PC-3 (cell line): ENCODE measurements around the gene GRIP2. TPM values are rescaled to one million over a fixed set of nuclear protein-coding genes. Genes with fewer than 3 reads are reported as not detected.

ENCODE experiments used
- ATAC-seq: fragments of 200-7000 bp; cut with Tn5 transposase; 2 replicates; pipeline ENCODE4 v1.9.1; 2020; ENCODE audit warnings: mild to moderate bottlenecking, moderate library complexity
- Bru-seq: library from RNA; stranded (reverse); fragments of 400-500 nt; gene quantifications from one replicate; lab custom pipeline; 2021; lab: Mats Ljungman, UMichigan
- BruChase-seq, 2 experiments: library from RNA; stranded (reverse); fragments of 400-500 nt; gene quantifications; one replicate each; lab custom pipeline; 2021; lab: Mats Ljungman, UMichigan
- BruUV-seq: library from RNA; stranded (reverse); fragments of 400-500 nt; replicated peaks from 2 replicates; lab custom pipeline; 2021; lab: Mats Ljungman, UMichigan
- CTCF ChIA-PET: fragments of 300-600 bp; sonication (Branson Sonifier 250); formaldehyde crosslinking; loops from one replicate; lab custom pipeline; 2022; ENCODE audit warnings: antibody characterized with exemption; lab: Charles Lee
- POLR2A ChIA-PET: fragments of 300-600 bp; sonication (Branson Sonifier 250); formaldehyde crosslinking; loops from one replicate; lab custom pipeline; 2022; ENCODE audit warnings: antibody characterized with exemption; ENCODE audit not compliant: unreplicated experiment; lab: Charles Lee
- DNase-seq: peaks from one replicate; pipeline ENCODE4 v3.0.0-alpha.2; 2015
- H2AFZ ChIP-seq: fragments of 300-600 bp; sonication (generic); 2 replicates; pipeline ENCODE4 v1.6.0; 2016; ENCODE audit warnings: antibody characterized with exemption, low read length
- H3F3A ChIP-seq: fragments of 300-600 bp; sonication (generic); one replicate; pipeline ENCODE4 v1.6.0; 2017; ENCODE audit warnings: antibody characterized with exemption, low read length, control low read depth, mild to moderate bottlenecking; ENCODE audit not compliant: unreplicated experiment
- H3K27ac ChIP-seq: fragments of 300-600 bp; sonication (generic); 2 replicates; pipeline ENCODE4 v1.5.1; 2016; ENCODE audit warnings: mild to moderate bottlenecking, low read length
- H3K27me3 ChIP-seq: fragments of 300-600 bp; sonication (generic); 2 replicates; pipeline ENCODE4 v1.6.1; 2016; ENCODE audit warnings: low read length, mixed read lengths
- H3K36me3 ChIP-seq: fragments of 300-600 bp; sonication (generic); 2 replicates; pipeline ENCODE4 v1.6.1; 2016; ENCODE audit warnings: low read depth, mixed run types, low read length, mixed read lengths
- H3K4me1 ChIP-seq: fragments of 300-600 bp; sonication (generic); 2 replicates; pipeline ENCODE4 v1.5.1; 2016; ENCODE audit warnings: low read length; ENCODE audit not compliant: insufficient read depth
- H3K4me2 ChIP-seq: fragments of 300-600 bp; sonication (generic); 2 replicates; pipeline ENCODE4 v1.6.0; 2016; ENCODE audit warnings: low read length
- H3K4me3 ChIP-seq: fragments of 300-600 bp; sonication (generic); 2 replicates; pipeline ENCODE4 v1.5.1; 2016; ENCODE audit warnings: mild to moderate bottlenecking, low read length, mixed read lengths
- H3K79me2 ChIP-seq: fragments of 300-600 bp; sonication (generic); 2 replicates; pipeline ENCODE4 v1.6.1; 2017; ENCODE audit warnings: low read length, mixed read lengths
- H3K9ac ChIP-seq: fragments of 300-600 bp; sonication (generic); 2 replicates; pipeline ENCODE4 v1.6.0; 2016; ENCODE audit warnings: mild to moderate bottlenecking, low read length
- H3K9me2 ChIP-seq: fragments of 300-600 bp; sonication (generic); replicated peaks from 2 replicates; pipeline ENCODE4 v1.6.1; 2016; ENCODE audit warnings: mixed run types, low read length, mixed read lengths
- H3K9me3 ChIP-seq: fragments of 300-600 bp; sonication (generic); 2 replicates; pipeline ENCODE4 v1.6.1; 2016; ENCODE audit warnings: low read length, mixed read lengths
- H4K20me1 ChIP-seq: fragments of 300-600 bp; sonication (generic); 2 replicates; pipeline ENCODE4 v1.6.1; 2016; ENCODE audit warnings: low read length, mixed read lengths
- EZH2 ChIP-seq: fragments of 300-600 bp; sonication (generic); IDR thresholded peaks from one replicate; pipeline ENCODE4 v1.6.1; 2017; ENCODE audit warnings: antibody characterized with exemption, mild to moderate bottlenecking, low read length; ENCODE audit not compliant: unreplicated experiment
- EZH2phosphoT487 ChIP-seq: fragments of 300-600 bp; sonication (generic); IDR thresholded peaks from 2 replicates; pipeline ENCODE4 v1.6.1; 2018; ENCODE audit warnings: mild to moderate bottlenecking, antibody characterized with exemption, low read length, borderline replicate concordance
- intact Hi-C: fragments of 100-400 bp; cut with micrococcal nuclease; formaldehyde crosslinking; loops from 2 replicates; pipeline ENCODE4 v1.9.0; 2023
- long read RNA-seq: library from polyadenylated mRNA; unstranded; transcript quantifications from one replicate; pipeline ENCODE4 v2.0.0, GENCODE V29; 2021; ENCODE audit not compliant: unreplicated experiment
- total RNA-seq: library from RNA; depleted of rRNA; stranded (reverse); fragments of >200 nt; gene quantifications from 2 replicates; pipeline ENCODE4 v1.2.3, GENCODE V29; 2014; rRNA removed
- TF ChIP-seq, protein P1 (sequence below): fragments of 300-600 bp; sonication (generic); conservative IDR thresholded peaks from 2 replicates; pipeline ENCODE4 v1.5.1; 2017; ENCODE audit warnings: antibody characterized with exemption, low read depth, mild to moderate bottlenecking, low read length

The GRIP2 gene
- total RNA-seq (0.29 and 0.36 TPM in 2 replicates), Bru-seq, nascent RNA (percentile 20 among the genes with signal in this experiment), BruChase-seq, experiment 1, labeled RNA remaining after a 6-hour chase (percentile 22 among the genes with signal in this experiment), BruChase-seq, experiment 2, labeled RNA remaining after a 2-hour chase (percentile 20 among the genes with signal in this experiment)
- long read RNA-seq, partial matches to known transcripts, result 1 of 3 reads
- long read RNA-seq, other reads (novel, unspliced or antisense), result 2 of 3 reads

- intact Hi-C loops, result no loop called here
- ChIA-PET POLR2A (no interaction called here), CTCF (no interaction called here)
- no peaks in the 10 kb centered on the region for H3K36me3 ChIP-seq
- no peaks in the 10 kb centered on the region for H4K20me1 ChIP-seq
- H3F3A ChIP-seq, result no peaks in the 10 kb centered on the region
- no TSS peak for BruUV-seq
- H3K9ac ChIP-seq, result no peak within 1 kb of the TSS
- no peaks in the 10 kb centered on the region for H3K9me3 ChIP-seq
- no peak within 1 kb of the TSS for H3K27ac ChIP-seq
- no peaks in the 10 kb centered on the region for H3K9me2 ChIP-seq
- no peaks in the 10 kb centered on the region for H3K4me1 ChIP-seq
- ATAC-seq, result no peak
- H3K4me3 ChIP-seq, result no peak within 1 kb of the TSS
- H3K4me2 ChIP-seq, result no peak within 1 kb of the TSS
- TF ChIP-seq EZH2 (no peak), EZH2phosphoT487 (no peak)
- TF ChIP-seq, protein P1, sequence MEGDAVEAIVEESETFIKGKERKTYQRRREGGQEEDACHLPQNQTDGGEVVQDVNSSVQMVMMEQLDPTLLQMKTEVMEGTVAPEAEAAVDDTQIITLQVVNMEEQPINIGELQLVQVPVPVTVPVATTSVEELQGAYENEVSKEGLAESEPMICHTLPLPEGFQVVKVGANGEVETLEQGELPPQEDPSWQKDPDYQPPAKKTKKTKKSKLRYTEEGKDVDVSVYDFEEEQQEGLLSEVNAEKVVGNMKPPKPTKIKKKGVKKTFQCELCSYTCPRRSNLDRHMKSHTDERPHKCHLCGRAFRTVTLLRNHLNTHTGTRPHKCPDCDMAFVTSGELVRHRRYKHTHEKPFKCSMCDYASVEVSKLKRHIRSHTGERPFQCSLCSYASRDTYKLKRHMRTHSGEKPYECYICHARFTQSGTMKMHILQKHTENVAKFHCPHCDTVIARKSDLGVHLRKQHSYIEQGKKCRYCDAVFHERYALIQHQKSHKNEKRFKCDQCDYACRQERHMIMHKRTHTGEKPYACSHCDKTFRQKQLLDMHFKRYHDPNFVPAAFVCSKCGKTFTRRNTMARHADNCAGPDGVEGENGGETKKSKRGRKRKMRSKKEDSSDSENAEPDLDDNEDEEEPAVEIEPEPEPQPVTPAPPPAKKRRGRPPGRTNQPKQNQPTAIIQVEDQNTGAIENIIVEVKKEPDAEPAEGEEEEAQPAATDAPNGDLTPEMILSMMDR, result no peak
- DNase-seq, result no peak
- H2AFZ ChIP-seq, result no peak within 1 kb of the TSS
- H3K27me3 ChIP-seq, result no peaks in the 10 kb centered on the region
- no peaks in the 10 kb centered on the region for H3K79me2 ChIP-seq
Observed at GRCh38 chr3:14539742-14540491, at the start of gene GRIP2. Gene GRIP2, minus strand, starts transcription at chr3:14540342. Its CDS starts 34 bp downstream, at chr3:14540308.

DNA sequence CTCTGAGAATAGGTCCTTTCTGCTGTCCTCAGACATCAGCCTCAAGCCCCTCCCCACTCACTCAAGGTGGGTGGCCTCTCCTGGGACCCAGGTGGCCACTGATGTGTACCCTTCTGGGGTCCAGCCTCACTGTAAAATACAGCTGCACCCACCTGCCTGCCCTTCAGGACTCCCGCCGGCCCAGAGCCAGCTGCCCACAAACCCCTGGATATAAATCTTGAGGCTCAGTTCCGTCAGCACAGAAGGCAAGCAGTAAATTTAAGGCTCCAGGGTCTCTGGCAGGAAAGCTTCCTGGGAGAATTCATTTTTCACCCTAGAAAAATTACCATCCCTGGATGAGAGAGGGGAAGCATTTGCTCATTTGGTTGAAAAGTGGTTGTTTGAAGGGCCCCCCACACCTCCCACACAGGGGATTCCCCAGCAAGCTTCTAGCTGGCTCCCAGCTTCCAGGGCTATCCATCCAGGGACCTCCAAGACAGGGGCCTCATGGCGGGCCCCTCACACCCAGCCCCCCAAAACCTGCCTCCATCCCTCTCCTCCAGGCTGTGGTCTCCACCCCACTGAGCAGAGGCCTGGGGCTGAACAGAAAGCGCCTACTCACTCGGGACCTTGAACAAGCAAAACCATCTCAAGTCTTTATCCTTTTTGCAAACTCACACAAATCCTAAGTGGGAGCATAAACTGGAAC is 48.4 kb upstream of the GRIP2 start:
- H3K79me2 ChIP-seq, result no peaks in the 10 kb centered on the region
- intact Hi-C loops, result loop anchor here (5.0 kb wide), 2 partner anchors 41 to 64 kb away; partner anchors contain the start of gene CCDC174
- ChIA-PET CTCF (interaction anchor here (0.6 to 1.1 kb wide), 3 partner anchors 39 to 63 kb away, joined by 3 to 5 read pairs (median 4); partner anchors contain the start of gene CCDC174), POLR2A (no interaction called here)
- H3K9me2 ChIP-seq, result no peaks in the 10 kb centered on the region
- H2AFZ ChIP-seq, result no peak overlapping the region
- H4K20me1 ChIP-seq, result no peaks in the 10 kb centered on the region
- H3K4me2 ChIP-seq, result peak overlapping the region; percentile 66
- DNase-seq (no peak), ATAC-seq (no peak)
- no peaks in the 10 kb centered on the region for H3K9me3 ChIP-seq
- peak overlapping the region; percentile 32 for H3K27ac ChIP-seq
- BruUV-seq, result no TSS peak
- no peaks in the 10 kb centered on the region for H3F3A ChIP-seq
- no peaks in the 10 kb centered on the region for H3K27me3 ChIP-seq
- no peak overlapping the region for H3K9ac ChIP-seq
- no peaks in the 10 kb centered on the region for H3K36me3 ChIP-seq
- peaks cover 28% of the 10 kb centered on the region for H3K4me1 ChIP-seq
- H3K4me3 ChIP-seq, result no peak overlapping the region
- no peak for TF ChIP-seq EZH2
- TF ChIP-seq, protein P1, result no peak
- no peak for TF ChIP-seq EZH2phosphoT487
